ENCODE data around the gene TBC1D14. TPM values are rescaled to one million over a fixed set of nuclear protein-coding genes. Genes with fewer than 3 reads are reported as not detected.
A peak's percentile ranks its signal among the peaks of the same experiment; 100 is the strongest.

The TBC1D14 gene
- total RNA-seq, 2 donors from 2014 or later: 42.3 to 43.5 TPM

GRCh38 chr4:7002336-7002735, 92.7 kb downstream of the TBC1D14 start:
- Mint-ChIP-seq H3K4me1 (peaks cover 29% of the 10 kb centered on the region), H3K4me3 (no peak overlapping the region)
- peak; percentile 8 for DNase-seq

DNA sequence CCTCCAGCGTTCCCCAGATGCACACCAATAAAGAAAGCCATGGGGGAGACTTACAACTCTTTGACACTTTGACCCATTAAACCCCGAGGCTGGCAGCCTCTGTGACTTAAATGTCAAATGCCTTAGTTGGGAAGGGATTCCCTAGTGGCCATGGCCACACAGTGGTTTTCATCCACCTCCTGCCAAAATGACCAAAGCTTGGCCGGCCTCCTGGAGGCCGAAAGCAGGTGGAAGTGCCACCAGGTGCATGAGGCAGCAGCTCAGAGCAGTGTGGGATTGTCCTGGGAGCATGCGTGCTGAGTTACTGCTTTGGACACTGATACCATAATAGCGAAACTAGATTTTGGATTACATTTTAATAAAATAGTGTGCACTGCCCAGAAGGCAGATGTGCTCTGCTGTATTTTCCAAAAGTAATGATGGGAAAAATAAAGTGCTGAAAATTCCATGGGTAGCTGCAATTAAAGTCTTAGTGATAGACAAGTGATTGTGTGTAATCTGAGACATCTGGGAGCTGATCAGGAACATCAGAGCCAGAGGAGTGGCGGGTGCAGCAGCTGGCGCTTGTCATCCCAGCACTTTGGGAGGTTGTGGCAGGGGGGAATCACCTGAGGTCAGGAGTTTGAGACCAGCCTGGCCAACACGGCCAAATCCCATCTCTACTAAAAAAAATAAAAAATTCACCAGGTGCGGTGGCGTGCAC, 93.7 kb downstream of the TBC1D14 start:
- Mint-ChIP-seq H3K27ac (peak overlapping the region; percentile 36), H3K4me1 (peaks cover 38% of the 10 kb centered on the region), H3K36me3 (ENCODE audit: low read depth) (peaks cover 55% of the 10 kb centered on the region), H3K27me3 (ENCODE audit: insufficient read depth) (no peaks in the 10 kb centered on the region), H3K9me3 (no peaks in the 10 kb centered on the region), H3K4me3 (no peak overlapping the region)
- 97 to 98% methylated on average over 5 to 10 of the region's 11 CpGs for WGBS, 2 experiments (ENCODE audit: insufficient coverage in 1 of 2, insufficient read length in 1 of 2)
- Histone ChIP-seq H3K4me3 (ENCODE audit: low read length) (no peak overlapping the region), H3K9ac (ENCODE audit: extremely low read depth, low read length, poor library complexity, severe bottlenecking) (no peak overlapping the region), H3K9me3 (ENCODE audit: control insufficient read depth, low read length) (no peaks in the 10 kb centered on the region), H3K4me1 (ENCODE audit: control insufficient read depth, insufficient read depth, low read length) (peaks cover 18% of the 10 kb centered on the region), H3K27ac (ENCODE audit: low read depth, low read length) (no peak overlapping the region), H3K36me3 (ENCODE audit: control insufficient read depth, insufficient read depth, low read length) (peaks cover 65% of the 10 kb centered on the region), H3K27me3 (ENCODE audit: control insufficient read depth, insufficient read depth, low read length, poor library complexity, severe bottlenecking) (no peaks in the 10 kb centered on the region)
- TF ChIP-seq, protein P1, sequence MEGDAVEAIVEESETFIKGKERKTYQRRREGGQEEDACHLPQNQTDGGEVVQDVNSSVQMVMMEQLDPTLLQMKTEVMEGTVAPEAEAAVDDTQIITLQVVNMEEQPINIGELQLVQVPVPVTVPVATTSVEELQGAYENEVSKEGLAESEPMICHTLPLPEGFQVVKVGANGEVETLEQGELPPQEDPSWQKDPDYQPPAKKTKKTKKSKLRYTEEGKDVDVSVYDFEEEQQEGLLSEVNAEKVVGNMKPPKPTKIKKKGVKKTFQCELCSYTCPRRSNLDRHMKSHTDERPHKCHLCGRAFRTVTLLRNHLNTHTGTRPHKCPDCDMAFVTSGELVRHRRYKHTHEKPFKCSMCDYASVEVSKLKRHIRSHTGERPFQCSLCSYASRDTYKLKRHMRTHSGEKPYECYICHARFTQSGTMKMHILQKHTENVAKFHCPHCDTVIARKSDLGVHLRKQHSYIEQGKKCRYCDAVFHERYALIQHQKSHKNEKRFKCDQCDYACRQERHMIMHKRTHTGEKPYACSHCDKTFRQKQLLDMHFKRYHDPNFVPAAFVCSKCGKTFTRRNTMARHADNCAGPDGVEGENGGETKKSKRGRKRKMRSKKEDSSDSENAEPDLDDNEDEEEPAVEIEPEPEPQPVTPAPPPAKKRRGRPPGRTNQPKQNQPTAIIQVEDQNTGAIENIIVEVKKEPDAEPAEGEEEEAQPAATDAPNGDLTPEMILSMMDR (conservative IDR thresholded peaks at IDR 0.05): peak; percentile 52
- peak; percentile 45 for DNase-seq

More at GRCh38 chr4:7002336-7002735, 92.7 kb downstream of the TBC1D14 start:
- Histone ChIP-seq H3K4me1 (ENCODE audit: control insufficient read depth, insufficient read depth, low read length) (peaks cover 10% of the 10 kb centered on the region), H3K27me3 (ENCODE audit: control insufficient read depth, insufficient read depth, low read length, poor library complexity, severe bottlenecking) (no peaks in the 10 kb centered on the region), H3K4me3 (ENCODE audit: low read length) (no peak overlapping the region), H3K27ac (ENCODE audit: low read depth, low read length) (no peak overlapping the region), H3K9me3 (ENCODE audit: control insufficient read depth, low read length) (no peaks in the 10 kb centered on the region), H3K9ac (ENCODE audit: extremely low read depth, low read length, poor library complexity, severe bottlenecking) (no peak overlapping the region), H3K36me3 (ENCODE audit: control insufficient read depth, insufficient read depth, low read length) (peaks cover 71% of the 10 kb centered on the region)
- Mint-ChIP-seq H3K27ac (no peak overlapping the region), H3K27me3 (ENCODE audit: insufficient read depth) (no peaks in the 10 kb centered on the region), H3K9me3 (no peaks in the 10 kb centered on the region), H3K36me3 (ENCODE audit: low read depth) (peaks cover 56% of the 10 kb centered on the region)
- TF ChIP-seq, protein P1 (conservative IDR thresholded peaks at IDR 0.05): no peak
- 94 to 98% methylated on average over 5 to 7 of the region's 7 CpGs for WGBS, 2 experiments (ENCODE audit: insufficient coverage in 1 of 2, insufficient read length in 1 of 2)

- 93 to 96% methylated on average over 5 to 8 of the region's 8 CpGs for WGBS, 2 experiments (ENCODE audit: insufficient coverage in 1 of 2, insufficient read length in 1 of 2)
Observed at GRCh38 chr4:7003879-7004240, 94.2 kb downstream of the TBC1D14 start.

More at GRCh38 chr4:7003879-7004240, 94.2 kb downstream of the TBC1D14 start:
- Histone ChIP-seq H3K27ac (ENCODE audit: low read depth, low read length) (no peak overlapping the region), H3K4me1 (ENCODE audit: control insufficient read depth, insufficient read depth, low read length) (peaks cover 21% of the 10 kb centered on the region), H3K36me3 (ENCODE audit: control insufficient read depth, insufficient read depth, low read length) (peaks cover 66% of the 10 kb centered on the region), H3K9me3 (ENCODE audit: control insufficient read depth, low read length) (no peaks in the 10 kb centered on the region), H3K27me3 (ENCODE audit: control insufficient read depth, insufficient read depth, low read length, poor library complexity, severe bottlenecking) (no peaks in the 10 kb centered on the region), H3K4me3 (ENCODE audit: low read length) (no peak overlapping the region), H3K9ac (ENCODE audit: extremely low read depth, low read length, poor library complexity, severe bottlenecking) (no peak overlapping the region)
- TF ChIP-seq, protein P1 (conservative IDR thresholded peaks at IDR 0.05): no peak
- peaks cover 40% of the 10 kb centered on the region for H3K4me1 Mint-ChIP-seq
- H3K36me3 Mint-ChIP-seq (ENCODE audit: low read depth): peaks cover 53% of the 10 kb centered on the region
- no peak overlapping the region for H3K4me3 Mint-ChIP-seq
- H3K9me3 Mint-ChIP-seq: no peaks in the 10 kb centered on the region
- no peaks in the 10 kb centered on the region for H3K27me3 Mint-ChIP-seq (ENCODE audit: insufficient read depth)
- DNase-seq: no peak
- peak overlapping the region; percentile 36 for H3K27ac Mint-ChIP-seq

Measured in endodermal cell (in vitro differentiated cells).